Activated CD4-positive, alpha-beta T cell treated with anti-CD3 and anti-CD28 coated beads, Interleukin-2, amount 50 U/mL, for 16 hours (primary cell): ENCODE data around the gene SEMA4G.
A peak's percentile ranks its signal among the peaks of the same experiment; 100 is the strongest.
"Not testable (repeated sequence)": the region's sequence is repeated elsewhere in the genome, so short reads cannot be mapped to it uniquely, and the experiment has no call there.

Experiments
- DNase-seq: peaks from one replicate; pipeline ENCODE4 v3.0.0-alpha.2; 2020

SEMA4G gene

DNA sequence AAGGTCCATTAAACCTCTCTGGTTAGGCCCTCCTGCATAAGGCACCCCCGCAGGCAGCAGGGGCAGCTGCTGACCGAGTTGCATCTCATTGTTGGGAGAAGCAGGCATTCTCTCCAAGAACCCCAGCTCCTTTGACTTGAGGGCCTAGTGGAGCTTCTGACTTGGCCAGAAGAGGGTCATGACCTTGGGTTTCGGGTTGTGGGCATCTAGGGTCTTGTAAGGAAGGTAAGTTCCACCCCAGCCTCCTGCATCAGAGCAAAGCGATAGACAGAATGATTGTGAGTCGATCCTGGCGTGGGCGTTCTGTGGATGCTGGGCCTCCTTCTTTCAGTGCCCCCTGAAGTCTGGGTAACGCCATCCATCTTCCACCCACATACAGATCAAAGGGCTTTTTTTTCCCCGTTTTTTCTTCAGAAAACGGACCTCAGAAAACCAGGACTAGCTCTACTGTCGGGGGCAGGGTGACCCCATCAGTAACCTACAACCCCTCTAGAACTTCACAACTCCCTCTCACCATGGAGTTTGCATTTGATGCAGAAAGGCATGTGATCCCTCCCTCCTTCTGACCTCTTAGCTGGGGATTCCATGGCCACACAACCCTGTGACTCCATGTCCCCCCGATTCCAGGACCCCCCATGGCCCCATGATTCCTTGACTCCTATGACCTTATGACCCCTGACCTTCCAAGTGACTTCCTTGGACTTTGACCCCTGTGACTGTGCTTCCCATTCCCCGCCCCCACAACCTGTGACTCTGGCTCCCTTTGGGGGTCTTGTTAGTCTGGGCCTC, 3.0 kb downstream of the SEMA4G start:
- no peak for DNase-seq

DNA sequence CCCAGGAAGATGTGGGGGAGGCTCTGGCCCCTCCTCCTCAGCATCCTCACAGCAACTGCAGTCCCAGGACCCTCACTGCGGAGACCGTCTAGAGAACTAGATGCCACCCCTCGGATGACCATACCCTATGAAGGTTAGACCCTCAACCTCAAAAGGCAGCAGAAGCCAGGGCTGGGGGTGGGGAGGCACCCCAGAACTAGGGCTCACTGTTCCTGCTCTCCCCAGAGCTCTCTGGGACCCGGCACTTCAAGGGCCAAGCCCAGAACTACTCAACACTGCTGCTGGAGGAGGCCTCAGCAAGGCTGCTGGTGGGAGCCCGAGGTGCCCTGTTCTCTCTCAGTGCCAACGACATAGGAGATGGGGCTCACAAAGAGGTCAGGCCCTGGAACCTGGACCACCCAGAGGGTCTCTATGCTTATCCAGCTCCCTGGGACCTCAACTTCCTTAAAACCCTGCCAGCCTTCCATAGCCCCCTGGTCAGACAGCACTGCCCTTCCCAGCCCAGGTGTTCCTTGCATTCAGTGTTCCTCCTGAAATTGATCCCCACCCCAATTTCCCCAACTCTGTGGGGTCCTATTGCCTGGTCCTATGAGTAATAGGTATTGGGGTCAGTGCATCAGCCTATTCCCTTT, 3.7 kb downstream of the SEMA4G start:
- no peak for DNase-seq

DNA sequence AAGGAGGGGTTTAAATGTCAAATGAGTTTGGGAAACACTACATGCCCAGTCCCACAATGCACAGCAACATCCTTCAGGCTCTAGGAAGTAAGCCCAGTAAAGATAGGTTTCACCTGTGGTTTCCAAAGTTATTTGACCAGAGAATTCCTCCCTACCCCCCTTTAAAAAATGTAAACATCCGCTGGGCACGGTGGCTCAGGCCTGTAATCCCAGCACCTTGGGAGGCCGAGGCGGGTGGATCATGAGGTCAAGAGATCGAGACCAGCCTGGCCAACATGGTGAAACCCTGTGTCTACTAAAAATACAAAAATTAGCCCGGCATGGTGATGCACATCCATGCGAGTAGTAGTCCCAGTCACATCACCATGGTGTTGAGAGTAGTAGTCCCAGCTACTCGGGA, 6.1 kb downstream of the SEMA4G start:
- DNase-seq: not testable (repeated sequence)

DNA sequence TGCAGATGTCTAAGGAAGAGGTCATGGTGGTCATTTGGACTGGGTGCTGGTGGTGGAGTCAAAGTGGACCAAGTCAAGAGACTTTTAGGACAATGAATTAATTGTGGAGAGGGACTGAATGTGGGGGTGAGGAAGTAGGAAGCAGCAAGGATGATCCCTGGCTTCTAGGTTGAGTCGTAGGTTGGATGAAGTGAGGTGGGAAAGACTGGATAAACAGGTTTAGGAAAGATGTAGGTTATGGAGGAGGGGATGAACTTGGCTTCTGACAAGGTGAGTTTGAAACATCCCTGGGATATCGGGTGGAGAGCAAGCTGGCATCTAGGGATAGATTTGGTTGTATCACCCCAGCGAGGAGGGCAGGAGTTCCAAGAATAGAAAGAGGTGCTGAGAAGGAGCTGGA, 7.6 kb downstream of the SEMA4G start:
- no peak for DNase-seq

DNA sequence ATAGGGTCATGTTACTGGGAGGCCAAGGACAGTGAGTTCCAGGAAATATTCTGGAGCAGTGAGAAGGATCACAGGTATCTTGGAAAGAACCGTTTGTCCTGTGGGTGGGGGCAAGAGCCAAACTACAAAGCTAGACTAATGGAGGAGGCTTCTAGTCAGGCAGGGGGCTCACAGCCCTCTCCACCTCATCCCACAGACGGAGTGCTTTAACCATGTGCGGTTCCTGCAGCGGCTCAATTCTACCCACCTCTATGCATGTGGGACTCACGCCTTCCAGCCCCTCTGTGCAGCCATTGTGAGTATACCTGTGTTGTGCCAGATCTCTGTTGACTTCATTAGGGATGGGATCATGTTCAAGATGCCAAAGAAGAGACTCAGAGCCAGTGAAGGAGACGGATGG, 8.1 kb downstream of the SEMA4G start:
- DNase-seq: no peak

DNA sequence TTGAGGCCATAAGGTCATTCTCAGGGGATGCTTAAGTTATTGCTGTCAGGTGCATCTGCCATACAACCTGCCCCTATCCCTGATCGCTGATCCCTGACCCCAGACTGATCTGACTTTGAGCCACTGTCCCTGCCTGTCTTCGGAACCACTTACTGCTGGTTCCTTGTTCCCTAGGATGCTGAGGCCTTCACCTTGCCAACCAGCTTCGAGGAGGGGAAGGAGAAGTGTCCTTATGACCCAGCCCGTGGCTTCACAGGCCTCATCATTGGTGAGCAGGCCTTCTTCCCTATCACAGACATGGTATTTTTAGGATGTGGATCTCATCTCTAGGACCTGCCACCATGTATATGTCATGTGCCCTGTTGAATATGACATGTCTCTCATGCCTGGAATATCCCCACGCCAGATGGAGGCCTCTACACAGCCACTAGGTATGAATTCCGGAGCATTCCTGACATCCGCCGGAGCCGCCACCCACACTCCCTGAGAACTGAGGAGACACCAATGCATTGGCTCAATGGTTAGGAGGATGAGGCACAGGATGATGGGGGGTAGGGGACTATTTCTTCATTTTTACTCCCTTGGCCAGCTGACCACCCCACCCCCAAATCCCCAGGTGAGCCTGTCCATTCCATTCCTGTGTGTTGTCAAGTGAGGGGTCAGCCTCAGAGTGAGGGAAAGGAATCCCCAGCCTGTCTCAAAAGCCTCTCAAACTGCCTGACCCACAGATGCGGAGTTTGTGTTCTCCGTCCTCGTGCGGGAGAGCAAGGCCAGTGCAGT, 9.0 kb downstream of the SEMA4G start:
- DNase-seq: no peak

DNA sequence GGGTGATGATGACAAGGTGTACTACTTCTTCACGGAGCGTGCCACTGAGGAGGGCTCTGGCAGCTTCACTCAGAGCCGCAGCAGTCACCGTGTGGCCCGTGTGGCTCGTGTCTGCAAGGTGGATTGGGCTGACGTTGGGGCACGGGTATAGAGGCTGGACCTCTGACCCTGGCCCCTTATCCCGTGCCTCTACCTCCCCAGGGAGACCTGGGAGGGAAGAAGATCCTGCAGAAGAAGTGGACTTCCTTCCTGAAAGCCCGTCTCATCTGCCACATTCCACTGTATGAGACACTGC, 9.5 kb downstream of the SEMA4G start:
- DNase-seq: no peak

DNA sequence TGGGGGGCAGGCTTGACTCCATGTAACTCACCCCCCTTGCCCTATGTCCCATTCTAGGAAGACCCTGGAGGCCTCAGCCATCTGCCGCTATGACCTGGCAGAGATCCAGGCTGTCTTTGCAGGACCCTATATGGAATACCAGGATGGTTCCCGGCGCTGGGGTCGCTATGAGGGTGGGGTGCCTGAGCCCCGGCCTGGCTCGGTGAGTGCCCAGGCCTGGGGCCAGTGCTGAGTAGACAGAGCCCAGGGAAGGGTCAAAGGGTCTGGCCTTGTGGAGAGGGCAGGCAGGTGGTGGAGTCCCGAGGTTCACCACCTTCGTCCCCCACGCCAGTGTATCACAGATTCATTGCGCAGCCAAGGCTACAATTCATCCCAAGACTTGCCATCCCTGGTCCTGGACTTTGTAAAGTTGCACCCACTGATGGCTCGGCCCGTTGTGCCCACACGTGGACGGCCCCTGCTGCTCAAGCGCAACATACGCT, 10.5 kb downstream of the SEMA4G start:
- DNase-seq: no peak

DNA sequence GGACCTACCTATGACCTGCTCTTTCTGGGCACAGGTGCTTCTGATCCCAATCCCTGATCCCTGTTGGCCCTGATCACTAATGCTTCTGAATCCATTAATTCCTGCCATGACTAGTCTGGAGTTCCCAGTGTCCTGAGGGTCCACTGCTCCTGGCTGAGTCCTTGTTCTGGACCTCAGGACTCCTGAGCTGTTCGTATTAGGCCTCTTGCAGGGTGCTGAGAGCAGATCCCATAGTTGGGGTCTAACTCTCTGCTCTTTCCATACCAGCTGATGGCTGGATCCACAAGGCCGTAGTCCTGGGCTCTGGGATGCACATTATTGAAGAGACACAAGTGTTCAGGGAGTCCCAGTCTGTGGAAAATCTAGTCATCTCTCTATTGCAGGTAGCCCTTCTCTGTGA, 11.0 kb downstream of the SEMA4G start:
- no peak for DNase-seq

DNA sequence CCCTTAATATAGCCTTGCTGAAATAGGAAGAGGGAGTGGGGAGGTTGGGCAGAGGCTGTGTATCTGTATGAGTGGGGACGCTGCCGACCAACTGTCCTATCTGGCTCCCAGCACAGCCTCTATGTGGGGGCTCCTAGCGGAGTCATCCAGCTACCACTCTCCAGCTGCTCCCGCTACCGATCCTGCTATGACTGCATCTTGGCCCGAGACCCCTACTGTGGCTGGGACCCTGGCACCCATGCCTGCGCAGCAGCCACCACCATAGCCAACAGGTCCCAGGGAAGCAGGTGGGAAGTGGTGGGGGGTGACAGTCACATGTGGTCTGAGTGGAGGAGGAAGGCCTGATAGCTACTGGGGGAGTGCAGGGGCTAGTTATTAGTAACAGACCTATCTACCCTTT, 11.4 kb downstream of the SEMA4G start:
- DNase-seq: no peak

DNA sequence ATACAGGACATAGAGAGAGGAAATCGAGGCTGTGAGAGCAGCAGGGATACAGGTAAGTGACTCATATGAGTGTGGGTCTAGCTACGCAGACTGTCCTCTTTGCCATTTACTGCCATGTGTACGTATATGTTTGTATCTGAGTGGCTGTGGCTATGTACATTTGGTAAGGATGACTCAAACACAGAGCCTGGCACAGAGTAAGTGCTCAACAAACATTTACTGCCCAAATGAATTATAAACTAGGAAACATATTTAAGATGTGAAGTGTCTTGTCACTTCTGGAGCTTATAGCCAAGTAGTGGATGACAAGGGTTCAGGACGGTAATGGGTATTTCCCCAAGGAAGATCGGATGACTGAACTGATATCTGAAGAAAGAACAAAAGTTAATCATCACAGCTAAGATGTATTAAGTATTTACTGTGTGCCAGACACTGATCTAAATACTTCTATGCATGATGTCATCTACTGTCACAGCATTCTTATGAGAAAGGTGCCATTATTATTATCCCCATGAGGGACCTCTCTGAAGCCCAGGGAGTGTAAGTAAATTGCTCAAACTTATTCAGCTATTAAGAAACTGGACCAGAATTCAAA, 12.0 kb downstream of the SEMA4G start:
- DNase-seq: no peak

DNA sequence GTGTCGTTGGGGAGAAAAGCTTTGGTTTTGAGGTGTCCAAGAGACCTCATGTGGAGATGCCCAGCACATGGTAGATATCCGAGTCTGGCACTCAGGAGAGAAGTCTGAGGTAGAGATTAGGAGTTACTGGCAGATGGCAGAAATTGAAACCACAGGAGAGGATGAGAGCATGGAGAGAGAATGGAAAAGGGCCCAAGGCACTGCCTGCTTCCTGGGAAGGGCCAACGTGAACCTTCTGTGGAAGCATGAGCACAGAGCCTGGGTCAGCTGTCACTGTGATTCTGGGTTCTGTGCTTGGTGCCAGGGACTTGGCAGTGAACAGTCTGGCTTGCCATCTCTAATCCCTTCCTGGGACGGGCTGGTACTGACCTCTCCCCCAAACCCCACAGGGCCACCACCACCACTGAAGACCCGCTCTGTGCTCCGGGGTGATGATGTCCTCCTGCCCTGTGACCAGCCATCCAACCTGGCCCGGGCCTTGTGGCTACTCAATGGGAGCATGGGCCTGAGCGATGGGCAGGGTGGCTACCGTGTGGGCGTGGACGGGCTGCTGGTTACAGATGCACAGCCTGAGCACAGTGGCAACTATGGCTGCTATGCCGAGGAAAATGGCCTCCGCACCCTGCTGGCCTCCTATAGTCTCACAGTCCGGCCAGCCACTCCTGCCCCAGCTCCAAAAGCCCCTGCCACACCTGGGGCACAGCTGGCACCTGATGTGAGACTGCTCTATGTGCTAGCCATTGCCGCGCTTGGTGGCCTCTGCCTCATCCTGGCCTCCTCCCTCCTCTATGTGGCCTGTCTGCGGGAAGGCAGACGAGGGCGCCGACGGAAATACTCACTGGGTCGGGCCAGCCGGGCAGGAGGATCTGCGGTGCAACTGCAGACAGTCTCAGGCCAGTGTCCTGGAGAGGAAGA, 13.9 kb downstream of the SEMA4G start:
- DNase-seq: no peak

DNA sequence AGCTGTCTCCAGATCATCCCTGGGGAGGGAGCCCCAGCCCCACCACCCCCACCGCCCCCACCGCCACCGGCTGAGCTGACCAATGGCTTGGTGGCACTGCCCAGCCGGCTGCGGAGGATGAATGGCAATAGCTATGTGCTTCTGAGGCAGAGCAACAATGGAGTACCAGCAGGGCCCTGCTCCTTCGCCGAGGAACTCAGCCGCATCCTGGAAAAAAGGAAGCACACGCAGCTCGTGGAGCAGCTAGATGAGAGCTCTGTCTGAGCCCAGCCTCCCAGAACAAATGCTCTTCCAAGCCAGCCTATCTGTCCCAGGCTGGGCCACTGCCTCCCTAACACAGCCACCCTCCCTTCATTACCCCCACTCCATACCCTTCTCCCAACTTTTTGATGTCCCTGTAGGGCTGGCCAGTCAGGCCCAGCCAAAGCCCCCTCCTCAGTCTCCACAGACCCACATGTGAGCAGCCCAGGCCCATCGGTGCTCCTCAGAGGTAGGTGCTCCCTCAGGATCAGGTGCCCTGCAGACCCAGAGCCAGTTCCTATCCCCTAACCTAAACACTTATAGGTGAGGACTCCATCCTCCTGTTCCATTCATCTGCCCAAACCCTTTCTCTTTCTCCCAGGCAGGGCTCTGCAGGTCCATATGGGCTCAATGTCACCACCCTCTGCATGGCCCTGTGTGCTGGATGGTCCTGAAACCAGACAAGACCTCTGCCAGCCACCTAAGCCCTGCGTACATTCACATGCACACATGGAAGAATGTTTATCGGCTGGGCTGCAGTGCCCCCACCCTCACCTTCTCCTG, 14.8 kb downstream of the SEMA4G start:
- no peak for DNase-seq

DNA sequence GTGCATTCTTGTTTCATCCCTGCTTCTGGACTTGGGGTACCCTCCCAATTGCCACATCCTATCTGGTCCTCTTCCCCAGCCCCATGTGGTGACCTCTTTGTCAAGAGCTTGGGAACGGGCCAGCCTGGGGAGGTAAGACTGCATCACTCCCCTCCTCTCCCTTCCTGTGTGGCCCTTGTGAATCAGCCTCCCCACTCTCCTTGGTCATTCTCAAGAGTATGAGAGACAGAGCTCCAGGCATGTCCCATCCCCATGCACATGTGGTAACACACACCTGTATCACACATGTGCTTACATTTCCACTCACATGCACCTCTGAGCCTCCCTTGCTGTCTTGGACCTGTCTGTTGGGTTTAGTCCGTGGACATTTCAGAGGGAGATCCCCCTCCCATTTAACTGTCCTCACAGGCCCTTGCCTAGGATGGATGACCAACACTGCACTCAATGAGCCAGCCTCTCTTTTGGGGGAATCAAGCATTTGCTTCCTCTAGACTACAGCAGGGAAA, 15.4 kb downstream of the SEMA4G start:
- DNase-seq: no peak

DNA sequence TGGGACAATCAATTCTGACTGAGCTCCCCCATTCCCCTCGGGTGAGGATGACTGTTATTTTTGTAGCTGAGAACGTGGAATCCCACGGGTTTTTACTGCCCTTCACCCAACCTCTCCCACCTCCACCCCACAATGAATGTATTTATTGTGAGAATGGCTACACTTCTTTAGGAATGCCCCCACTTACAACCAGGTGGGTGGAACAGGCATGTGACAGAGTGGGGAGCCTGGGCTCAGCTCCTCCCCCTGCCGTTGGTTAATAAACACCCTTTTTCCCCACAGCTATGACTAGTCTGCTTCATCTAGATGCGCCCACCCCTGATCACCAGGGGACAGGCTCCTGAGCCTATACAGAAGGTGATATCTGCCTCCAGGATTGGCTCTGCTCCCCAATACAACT, 16.0 kb downstream of the SEMA4G start:
- DNase-seq: no peak

DNA sequence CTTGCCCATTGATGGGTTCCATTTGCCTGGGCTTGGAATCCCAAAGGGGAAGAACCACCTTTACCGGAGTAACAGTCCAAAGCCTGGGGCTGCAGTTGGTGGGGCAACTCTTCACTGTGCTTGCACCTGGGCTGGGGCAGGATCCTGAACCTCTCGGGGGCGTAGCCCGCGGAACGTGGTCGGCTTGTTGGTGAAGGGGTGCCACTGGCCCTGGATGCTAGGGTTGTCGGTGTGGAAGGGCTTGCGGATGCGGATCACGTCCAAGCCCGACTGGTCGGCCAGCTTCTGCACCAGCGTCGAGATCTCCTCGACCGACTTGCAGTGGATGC, 17.3 kb downstream of the SEMA4G start:
- DNase-seq: no peak

DNA sequence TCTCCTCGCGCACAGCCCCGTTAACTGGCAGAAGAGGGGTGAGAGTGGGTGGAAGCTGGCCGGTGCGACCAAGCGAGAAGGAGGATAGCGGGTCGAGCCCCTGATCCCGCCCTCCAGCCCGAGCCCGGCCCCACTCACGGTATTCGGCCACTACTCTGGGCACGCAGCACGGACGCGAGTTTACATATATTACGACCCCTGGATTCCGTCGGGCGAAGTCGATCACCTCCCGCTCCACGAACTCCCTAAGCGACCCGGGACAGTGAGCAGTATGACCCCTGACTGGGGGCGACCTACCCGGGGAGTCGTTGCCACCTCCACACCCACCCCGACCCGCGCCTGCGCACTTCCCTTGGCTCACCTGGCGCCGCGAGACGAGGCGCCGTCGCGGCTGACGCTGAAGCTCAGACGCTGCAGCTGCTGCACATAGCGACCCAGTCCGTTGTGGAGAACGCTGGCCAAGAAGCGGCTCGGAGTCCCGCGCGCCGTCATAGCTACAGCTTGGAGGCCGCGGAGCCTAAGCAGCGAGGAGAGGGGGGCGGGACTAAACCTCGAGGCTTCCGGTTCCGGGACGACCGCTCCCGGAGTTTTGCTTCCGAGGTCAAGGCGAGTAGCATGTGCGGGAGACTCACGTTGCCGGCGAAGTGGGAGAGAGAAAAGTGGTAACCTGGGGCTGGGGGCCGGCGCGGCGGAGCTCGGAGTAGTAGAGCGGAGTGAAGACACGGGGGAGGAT, 17.8 kb downstream of the SEMA4G start, which contains the start of the genes MRPL43 and TWNK:
Gene MRPL43 (minus strand): TSS at position 546 of the 733 bp plus-strand sequence. CDS start 54 bp downstream, at position 492.
Gene TWNK (plus strand): TSS at position 592 of the 733 bp plus-strand sequence. CDS start 668 bp downstream, outside the sequence.
- peak; percentile 86 for DNase-seq

DNA sequence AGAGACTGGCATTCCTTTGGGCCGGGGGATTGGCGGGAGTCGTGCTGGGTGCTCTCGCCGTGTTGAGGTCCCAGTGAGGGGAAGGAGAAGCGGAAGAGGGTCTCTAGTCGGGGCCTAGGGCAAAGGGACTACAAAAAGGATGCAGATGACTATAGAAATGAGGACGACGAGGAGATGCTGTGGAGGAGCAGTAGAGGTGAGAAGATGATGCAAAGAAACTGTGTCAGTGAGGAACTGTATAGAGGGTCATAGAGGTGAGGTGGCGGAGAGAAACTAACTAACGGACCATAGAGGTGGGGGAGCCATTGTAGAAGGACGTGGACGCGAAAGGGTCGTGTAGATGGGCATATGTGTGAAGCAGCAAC, 18.4 kb downstream of the SEMA4G start:
- DNase-seq: no peak

DNA sequence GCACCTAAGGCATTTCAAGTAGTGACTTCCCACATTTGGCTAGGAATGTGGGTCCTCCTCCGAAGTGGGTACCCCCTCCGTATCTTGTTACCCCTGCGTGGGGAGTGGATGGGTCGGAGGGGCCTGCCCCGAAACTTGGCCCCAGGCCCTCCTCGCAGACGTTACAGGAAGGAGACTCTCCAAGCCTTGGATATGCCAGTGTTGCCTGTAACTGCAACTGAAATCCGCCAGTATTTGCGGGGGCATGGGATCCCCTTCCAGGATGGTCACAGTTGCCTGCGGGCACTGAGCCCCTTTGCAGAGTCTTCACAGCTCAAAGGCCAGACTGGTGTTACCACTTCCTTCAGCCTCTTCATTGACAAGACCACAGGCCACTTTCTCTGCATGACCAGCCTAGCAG, 18.9 kb downstream of the SEMA4G start:
- DNase-seq: no peak

DNA sequence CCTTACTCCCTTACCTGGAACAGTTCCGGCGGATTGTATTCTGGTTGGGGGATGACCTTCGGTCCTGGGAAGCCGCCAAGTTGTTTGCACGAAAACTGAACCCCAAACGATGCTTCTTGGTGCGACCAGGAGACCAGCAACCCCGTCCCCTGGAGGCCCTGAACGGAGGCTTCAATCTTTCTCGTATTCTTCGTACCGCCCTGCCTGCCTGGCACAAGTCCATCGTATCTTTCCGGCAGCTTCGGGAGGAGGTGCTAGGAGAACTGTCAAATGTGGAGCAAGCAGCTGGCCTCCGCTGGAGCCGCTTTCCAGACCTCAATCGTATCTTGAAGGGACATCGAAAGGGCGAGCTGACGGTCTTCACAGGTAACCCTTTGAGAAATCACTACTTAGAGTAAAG, 19.8 kb downstream of the SEMA4G start:
- DNase-seq: no peak
